Epithelial cell of alveolus of lung (primary cell): ENCODE measurements around the gene TBC1D8. TPM values are rescaled to one million over a fixed set of nuclear protein-coding genes. Genes with fewer than 3 reads are reported as not detected.

Experiments used
- total RNA-seq: library from RNA; depleted of rRNA; stranded (reverse); fragments of >200 nt; gene quantifications from 2 replicates; pipeline ENCODE4 v1.2.1, GENCODE V29; 2015

Gene TBC1D8
- 1.9 and 5.0 TPM in 2 replicates for total RNA-seq

DNA sequence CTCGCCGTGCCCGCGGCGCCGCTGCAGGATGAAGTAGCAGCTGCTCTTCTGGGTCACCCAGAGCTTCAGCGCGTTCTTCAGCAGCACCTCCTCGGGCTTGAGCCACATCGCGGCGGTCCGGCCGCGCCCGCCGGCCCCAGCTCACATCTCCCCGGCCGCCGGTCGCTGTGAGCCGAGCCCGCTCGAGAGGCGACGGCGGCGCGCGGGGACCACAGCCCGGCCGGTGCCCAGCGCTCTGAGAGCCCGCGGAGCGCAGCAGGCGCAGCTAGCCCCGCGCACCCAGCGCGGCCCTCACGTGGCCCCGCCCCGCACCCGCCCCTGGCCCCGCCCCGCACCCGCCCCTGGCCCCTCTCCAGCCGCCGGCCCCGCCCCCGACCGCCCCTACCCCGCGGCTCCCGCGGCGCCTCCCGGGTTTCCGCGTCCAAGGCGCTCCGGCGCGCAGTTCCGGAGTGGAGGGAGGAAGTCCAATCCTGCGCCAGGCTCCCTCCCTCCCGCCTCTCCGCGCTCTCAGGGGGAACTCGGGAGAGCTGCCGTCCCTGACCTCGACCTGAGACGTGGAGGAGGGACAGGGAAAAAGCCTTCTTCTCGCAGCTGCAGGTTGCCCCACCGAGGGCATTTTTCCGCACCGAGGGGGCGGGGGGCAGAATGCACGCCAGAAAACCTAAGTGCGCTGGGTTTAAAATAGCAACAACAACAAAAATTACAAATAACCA lies at the start of gene TBC1D8:
Gene TBC1D8 (minus strand): TSS at position 237 of the 713 bp plus-strand sequence. CDS start 129 bp downstream, at position 108.

DNA sequence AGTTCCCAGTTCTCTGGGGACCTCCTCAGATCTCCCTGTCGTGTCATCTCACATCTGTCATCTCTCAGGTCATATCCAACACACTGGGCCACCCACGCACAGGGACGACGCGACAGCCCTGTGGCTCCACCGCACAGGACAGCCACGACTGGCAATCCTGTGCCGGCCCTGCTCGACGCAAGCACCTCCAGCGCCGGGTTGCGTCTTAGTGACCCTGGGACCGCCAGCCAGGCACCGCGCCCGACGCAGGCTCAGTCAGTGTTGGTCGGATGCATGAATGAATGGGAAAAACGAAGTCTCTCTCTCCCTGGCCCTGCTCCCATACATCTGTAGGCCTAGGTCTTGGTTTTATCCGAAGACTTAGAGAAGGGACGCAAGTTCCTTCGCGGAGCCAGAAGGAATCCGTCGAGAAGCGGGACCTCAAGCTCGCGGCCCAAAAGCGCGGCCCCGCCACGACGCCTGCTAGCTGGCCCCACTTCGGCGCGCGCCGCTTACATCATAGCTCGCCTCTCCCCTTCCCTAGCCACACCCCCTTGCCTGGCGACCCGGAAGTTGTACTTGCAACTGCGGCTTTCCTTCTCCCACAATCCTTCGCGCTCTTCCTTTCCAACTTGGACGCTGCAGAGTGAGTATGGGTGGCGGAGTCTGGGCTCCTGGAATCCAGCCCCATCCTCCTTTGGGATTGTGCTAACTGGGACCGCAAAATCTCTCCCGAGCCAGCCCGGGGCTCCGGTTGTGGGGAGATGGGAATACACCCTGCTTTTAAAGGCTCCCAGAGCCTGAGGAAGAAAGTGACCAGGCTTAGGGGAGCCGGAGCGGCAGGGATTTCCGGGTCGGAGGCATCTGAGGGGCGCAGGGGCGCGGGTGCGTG lies 149.3 kb downstream of the TBC1D8 start, which contains the start of gene RPL31:
Gene RPL31 (plus strand): TSS at position 599 of the 871 bp plus-strand sequence. CDS start 413 bp downstream, outside the sequence.

Other genes with a start within 250 kb of the TBC1D8 start
- gene RPL31, start 149.1 kb downstream of the TBC1D8 start, total RNA-seq: 1,547 and 1,993 TPM in 2 replicates
- 42.8 and 47.1 TPM in 2 replicates for gene CNOT11, start 101.5 kb upstream of the TBC1D8 start, total RNA-seq
- 32.9 and 36.6 TPM in 2 replicates for gene RNF149, start 157.3 kb upstream of the TBC1D8 start, total RNA-seq
- 0.91 TPM in 1 of 2 replicates, not detected in the other for gene CREG2, start 236.1 kb upstream of the TBC1D8 start, total RNA-seq